ENCODE results near the gene TMC4. TPM values are rescaled to one million over a fixed set of nuclear protein-coding genes. Genes with fewer than 3 reads are reported as not detected.
A peak's percentile ranks its signal among the peaks of the same experiment; 100 is the strongest.

The TMC4 gene
- total and polyA plus RNA-seq, 4 donors, result 0.23 to 2.4 (median 1.4) TPM

GRCh38 chr19:54209058-54209810 lies 36.3 kb upstream of the TMC4 start:
- peak overlapping the region; percentile 88 to 94 for H3K27ac ChIP-seq (ENCODE audit: low read depth in 1 of 2, low read length in 2 of 2)
- TF ChIP-seq ZBTB33 (IDR thresholded peaks at IDR 0.05) (no peak), RXRA (IDR thresholded peaks at IDR 0.05) (no peak), CTCF (IDR thresholded peaks at IDR 0.05; ENCODE audit: low read depth, low read length, missing input control) (no peak)
- peak overlapping the region; percentile 40 to 52 for H3K9ac ChIP-seq (ENCODE audit: low read depth in 1 of 2, low read length in 2 of 2)
- WGBS, result 57% methylated on average over 24 of the region's 24 CpGs
- H3K9me3 ChIP-seq (ENCODE audit: control insufficient read depth in 4 of 4, low read length in 3 of 4), result no peaks in the 10 kb centered on the region
- no peak for DNase-seq (ENCODE audit: low spot score)
- peaks cover 16 to 31% (median 25%) of the 10 kb centered on the region in 4 donors for H3K36me3 ChIP-seq (ENCODE audit: control insufficient read depth in 4 of 4, insufficient read depth in 3 of 4, low read depth in 1 of 4, low read length in 3 of 4)
- no peaks in the 10 kb centered on the region for H3K27me3 ChIP-seq (ENCODE audit: control insufficient read depth in 4 of 4, insufficient read depth in 4 of 4, low read length in 3 of 4)
- H3K4me1 ChIP-seq (ENCODE audit: control insufficient read depth in 4 of 4, insufficient read depth in 4 of 4, low read length in 3 of 4), result peaks cover 31 to 73% (median 61%) of the 10 kb centered on the region in 4 donors
- no peak overlapping the region for H3K4me3 ChIP-seq (ENCODE audit: low read depth in 1 of 3, low read length in 3 of 3)

- 85% methylated on average over 8 of the region's 8 CpGs for WGBS
- H3K4me1 ChIP-seq (ENCODE audit: control insufficient read depth in 4 of 4, insufficient read depth in 4 of 4, low read length in 3 of 4), result peaks cover 31 to 78% (median 66%) of the 10 kb centered on the region in 4 donors
- no peak overlapping the region for H3K4me3 ChIP-seq (ENCODE audit: low read depth in 1 of 3, low read length in 3 of 3)
- H3K9me3 ChIP-seq (ENCODE audit: control insufficient read depth in 4 of 4, low read length in 3 of 4), result no peaks in the 10 kb centered on the region
- no peak for DNase-seq (ENCODE audit: low spot score)
- TF ChIP-seq RXRA (IDR thresholded peaks at IDR 0.05), result no peak
- TF ChIP-seq NR2F2 (IDR thresholded peaks at IDR 0.05), result no peak
- no peak for TF ChIP-seq EGR1 (IDR thresholded peaks at IDR 0.05; ENCODE audit: low read depth in 2 of 2)
- TF ChIP-seq ZBTB33 (IDR thresholded peaks at IDR 0.05), result no peak
- TF ChIP-seq, protein P1, sequence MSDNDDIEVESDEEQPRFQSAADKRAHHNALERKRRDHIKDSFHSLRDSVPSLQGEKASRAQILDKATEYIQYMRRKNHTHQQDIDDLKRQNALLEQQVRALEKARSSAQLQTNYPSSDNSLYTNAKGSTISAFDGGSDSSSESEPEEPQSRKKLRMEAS (IDR thresholded peaks at IDR 0.05), result no peak
- TF ChIP-seq JUND (IDR thresholded peaks at IDR 0.05), result no peak
- TF ChIP-seq TAF1 (conservative IDR thresholded peaks at IDR 0.05), result no peak
- TF ChIP-seq YY1 (IDR thresholded peaks at IDR 0.05), result no peak
- no peak for TF ChIP-seq REST (IDR thresholded peaks at IDR 0.05)
- no peak for TF ChIP-seq GABPA (IDR thresholded peaks at IDR 0.05 in 1 of 2, conservative IDR thresholded peaks at IDR 0.05 in 1 of 2)
- TF ChIP-seq FOXA2 (IDR thresholded peaks at IDR 0.05), result no peak
- no peak for TF ChIP-seq SP1 (IDR thresholded peaks at IDR 0.05)
- TF ChIP-seq CTCF (IDR thresholded peaks at IDR 0.05; ENCODE audit: low read depth, low read length, missing input control), result no peak
- H3K27me3 ChIP-seq (ENCODE audit: control insufficient read depth in 4 of 4, insufficient read depth in 4 of 4, low read length in 3 of 4), result no peaks in the 10 kb centered on the region
- peaks cover 19 to 35% (median 26%) of the 10 kb centered on the region in 4 donors for H3K36me3 ChIP-seq (ENCODE audit: control insufficient read depth in 4 of 4, insufficient read depth in 3 of 4, low read depth in 1 of 4, low read length in 3 of 4)
- peak overlapping the region; percentile 9 to 11 for H3K9ac ChIP-seq (ENCODE audit: low read depth in 1 of 2, low read length in 2 of 2)
- H3K27ac ChIP-seq (ENCODE audit: low read depth in 1 of 2, low read length in 2 of 2), result peak overlapping the region; percentile 88 to 94
Measured at GRCh38 chr19:54208784-54209057, 35.8 kb upstream of the TMC4 start.
